ENCODE results near the gene SUSD5. TPM values are rescaled to one million over a fixed set of nuclear protein-coding genes. Genes with fewer than 3 reads are reported as not detected.
"Not testable (repeated sequence)": the region's sequence is repeated elsewhere in the genome, so short reads cannot be mapped to it uniquely, and the experiment has no call there.

SUSD5 gene
- total RNA-seq, 1 donor from 2014 or later = 0.80 TPM

GRCh38 chr3:33117461-33117860 is 101.1 kb downstream of the SUSD5 start:
- Histone ChIP-seq H3K27me3 (ENCODE audit: low read depth) (no peaks in the 10 kb centered on the region), H3K27ac (replicated peaks) (no peak overlapping the region), H3K4me3 (no peak overlapping the region), H3K36me3 (peaks cover 17% of the 10 kb centered on the region), H3K9me3 (replicated peaks) (no peaks in the 10 kb centered on the region), H3K4me1 (peaks cover 54% of the 10 kb centered on the region)
- no peak for DNase-seq
- no peak for TF ChIP-seq CTCF (IDR thresholded peaks at IDR 0.05; ENCODE audit: borderline replicate concordance)
- intact Hi-C loops (cut with micrococcal nuclease) = no loop called here

- no peak for TF ChIP-seq CTCF (IDR thresholded peaks at IDR 0.05; ENCODE audit: borderline replicate concordance)
- H3K9me3 ChIP-seq (replicated peaks) = no peaks in the 10 kb centered on the region
- H3K27me3 ChIP-seq (ENCODE audit: low read depth) = no peaks in the 10 kb centered on the region
- peak overlapping the region; percentile 99 for H3K27ac ChIP-seq (replicated peaks)
- peak; percentile 57 for DNase-seq
- H3K4me3 ChIP-seq = peak overlapping the region; percentile 86
- H3K4me1 ChIP-seq = peaks cover 53% of the 10 kb centered on the region
- intact Hi-C loops (cut with micrococcal nuclease) = no loop called here
- no peaks in the 10 kb centered on the region for H3K36me3 ChIP-seq
These were observed 103.4 kb downstream of the SUSD5 start for GRCh38 chr3:33115024-33115768.

GRCh38 chr3:33114622-33115023 is 104.0 kb downstream of the SUSD5 start:
- Histone ChIP-seq H3K4me1 (peaks cover 48% of the 10 kb centered on the region), H3K4me3 (peak overlapping the region; percentile 86), H3K27ac (replicated peaks) (peak overlapping the region; percentile 99), H3K36me3 (no peaks in the 10 kb centered on the region), H3K27me3 (ENCODE audit: low read depth) (no peaks in the 10 kb centered on the region), H3K9me3 (replicated peaks) (no peaks in the 10 kb centered on the region)
- intact Hi-C loops (cut with micrococcal nuclease) = no loop called here
- TF ChIP-seq CTCF (IDR thresholded peaks at IDR 0.05; ENCODE audit: borderline replicate concordance) = no peak
- DNase-seq = no peak

GRCh38 chr3:33113772-33114621 is 104.6 kb downstream of the SUSD5 start, which contains the start of gene CRTAP:
Gene CRTAP, plus strand, starts transcription at chr3:33114014. Its CDS starts 64 bp downstream, at chr3:33114078.
- intact Hi-C loops (cut with micrococcal nuclease) = no loop called here
- peak within 1 kb of the TSS; percentile 86 for H3K4me3 ChIP-seq
- no peaks in the 10 kb centered on the region for H3K27me3 ChIP-seq (ENCODE audit: low read depth)
- peak; percentile 30 for TF ChIP-seq CTCF (IDR thresholded peaks at IDR 0.05; ENCODE audit: borderline replicate concordance)
- DNase-seq = peak; percentile 98
- H3K36me3 ChIP-seq = no peaks in the 10 kb centered on the region
- no peaks in the 10 kb centered on the region for H3K9me3 ChIP-seq (replicated peaks)
- H3K27ac ChIP-seq (replicated peaks) = peak within 1 kb of the TSS; percentile 99
- H3K4me1 ChIP-seq = peaks cover 41% of the 10 kb centered on the region

- no peaks in the 10 kb centered on the region for H3K27me3 ChIP-seq (ENCODE audit: low read depth)
- H3K4me1 ChIP-seq = peaks cover 32% of the 10 kb centered on the region
- H3K9me3 ChIP-seq (replicated peaks) = no peaks in the 10 kb centered on the region
- H3K36me3 ChIP-seq = no peaks in the 10 kb centered on the region
- no peak overlapping the region for H3K4me3 ChIP-seq
- no peak for TF ChIP-seq CTCF (IDR thresholded peaks at IDR 0.05; ENCODE audit: borderline replicate concordance)
- no peak for DNase-seq
- no peak overlapping the region for H3K27ac ChIP-seq (replicated peaks)
- intact Hi-C loops (cut with micrococcal nuclease) = no loop called here
These were observed 107.0 kb downstream of the SUSD5 start for GRCh38 chr3:33111581-33111980.

- intact Hi-C loops (cut with micrococcal nuclease); H3K27me3 ChIP-seq (ENCODE audit: low read depth); H3K9me3 ChIP-seq (replicated peaks); H3K4me1 ChIP-seq; H3K36me3 ChIP-seq; DNase-seq; H3K4me3 ChIP-seq; H3K27ac ChIP-seq (replicated peaks): not testable (repeated sequence)
These were observed 111.8 kb downstream of the SUSD5 start for GRCh38 chr3:33106854-33107253.

Measured in left ventricle myocardium inferior (tissue), 1 donor.